ENCODE data around the gene DIS3L2.
"Not testable (repeated sequence)": the region's sequence is repeated elsewhere in the genome, so short reads cannot be mapped to it uniquely, and the experiment has no call there.

The DIS3L2 gene

GRCh38 chr2:232369126-232369951 lies 407.8 kb downstream of the DIS3L2 start:
- no peak overlapping the region for H3K4me3 ChIP-seq (ENCODE audit: low read depth, low read length)
- TF ChIP-seq CTCF (IDR thresholded peaks at IDR 0.05; ENCODE audit: borderline replicate concordance, insufficient read depth, low read depth, low read length), result no peak

GRCh38 chr2:232370007-232370406 lies 408.5 kb downstream of the DIS3L2 start:
- H3K4me3 ChIP-seq (ENCODE audit: low read depth, low read length), result not testable (repeated sequence)

GRCh38 chr2:232372231-232373208 lies 411.0 kb downstream of the DIS3L2 start:
- TF ChIP-seq CTCF (IDR thresholded peaks at IDR 0.05; ENCODE audit: borderline replicate concordance, insufficient read depth, low read depth, low read length), result no peak
- H3K4me3 ChIP-seq (ENCODE audit: low read depth, low read length), result no peak overlapping the region

- H3K4me3 ChIP-seq (ENCODE audit: low read depth, low read length), result no peak overlapping the region
- no peak for TF ChIP-seq CTCF (IDR thresholded peaks at IDR 0.05; ENCODE audit: borderline replicate concordance, insufficient read depth, low read depth, low read length)
These were observed 412.8 kb downstream of the DIS3L2 start for GRCh38 chr2:232374356-232374755.

GRCh38 chr2:232375164-232375563 lies 413.7 kb downstream of the DIS3L2 start:
- TF ChIP-seq CTCF (IDR thresholded peaks at IDR 0.05; ENCODE audit: borderline replicate concordance, insufficient read depth, low read depth, low read length), result no peak
- no peak overlapping the region for H3K4me3 ChIP-seq (ENCODE audit: low read depth, low read length)

GRCh38 chr2:232376260-232376659 lies 414.7 kb downstream of the DIS3L2 start:
- no peak for TF ChIP-seq CTCF (IDR thresholded peaks at IDR 0.05; ENCODE audit: borderline replicate concordance, insufficient read depth, low read depth, low read length)
- no peak overlapping the region for H3K4me3 ChIP-seq (ENCODE audit: low read depth, low read length)

GRCh38 chr2:232376713-232377112 lies 415.2 kb downstream of the DIS3L2 start:
- no peak overlapping the region for H3K4me3 ChIP-seq (ENCODE audit: low read depth, low read length)
- no peak for TF ChIP-seq CTCF (IDR thresholded peaks at IDR 0.05; ENCODE audit: borderline replicate concordance, insufficient read depth, low read depth, low read length)

Data from GM12875 (cell line).